MCF 10A (cell line): ENCODE data around the gene MAD1L1. TPM values are rescaled to one million over a fixed set of nuclear protein-coding genes. Genes with fewer than 3 reads are reported as not detected.

ENCODE experiments used
- BruUV-seq: library from RNA; stranded (reverse); fragments of 400-500 nt; replicated peaks from 2 replicates; lab custom pipeline; 2021; lab: Mats Ljungman, UMichigan
- CTCF ChIA-PET: fragments of 300-600 bp; sonication (Branson Sonifier 250); formaldehyde crosslinking; extraction: SDS; loops from one replicate; lab custom pipeline; 2021; ENCODE audit warnings: antibody characterized with exemption, inconsistent platforms; lab: Yijun Ruan, JAX
- POLR2A ChIA-PET: fragments of 300-600, 350-650 bp; sonication (Branson Sonifier 250); formaldehyde crosslinking; extraction: SDS; loops from one replicate; lab custom pipeline; 2020; ENCODE audit warnings: antibody characterized with exemption, inconsistent platforms; lab: Yijun Ruan, JAX
- DNase-seq: peaks from one replicate; pipeline ENCODE4 v3.0.0-alpha.2; 2018; ENCODE audit not compliant: unreplicated experiment
- H3K27ac Mint-ChIP-seq: one replicate; pipeline ENCODE4 v1.8.0; 2022; ENCODE audit warnings: mild to moderate bottlenecking, low read depth, mixed read lengths; ENCODE audit not compliant: unreplicated experiment
- H3K27me3 Mint-ChIP-seq: one replicate; pipeline ENCODE4 v1.8.0; 2022; ENCODE audit warnings: mixed read lengths; ENCODE audit not compliant: insufficient read depth, unreplicated experiment
- H3K36me3 Mint-ChIP-seq: one replicate; pipeline ENCODE4 v1.8.0; 2022; ENCODE audit warnings: mild to moderate bottlenecking, moderate library complexity, mixed read lengths; ENCODE audit not compliant: insufficient read depth, unreplicated experiment
- H3K4me1 Mint-ChIP-seq: one replicate; pipeline ENCODE4 v1.8.0; 2022; ENCODE audit warnings: mixed read lengths; ENCODE audit not compliant: insufficient read depth, unreplicated experiment
- H3K4me3 Mint-ChIP-seq: one replicate; pipeline ENCODE4 v1.8.0; 2022; ENCODE audit warnings: mild to moderate bottlenecking, moderate library complexity, mixed read lengths; ENCODE audit not compliant: unreplicated experiment
- H3K9me3 Mint-ChIP-seq: one replicate; pipeline ENCODE4 v1.8.0; 2022; ENCODE audit warnings: mixed read lengths; ENCODE audit not compliant: unreplicated experiment
- CTCF ChIP-seq: fragments of 200-600 bp; IDR thresholded peaks from one replicate; pipeline ENCODE4 v1.8.0; 2022; ENCODE audit warnings: antibody characterized with exemption, mild to moderate bottlenecking; ENCODE audit not compliant: unreplicated experiment
- intact Hi-C: fragments of 100-400 bp; cut with micrococcal nuclease; formaldehyde crosslinking; loops from 2 replicates; pipeline ENCODE4 v1.14.1; 2022
- total RNA-seq: library from RNA; stranded (reverse); gene quantifications from 2 replicates; pipeline ENCODE4 v1.2.3, GENCODE V29; 2022

The MAD1L1 gene
- total RNA-seq, 1 experiment from 2014 or later: 25.2 TPM

- POLR2A ChIA-PET: no interaction called here
- Mint-ChIP-seq H3K27ac (no peak overlapping the region), H3K4me1 (no peaks in the 10 kb centered on the region), H3K36me3 (no peaks in the 10 kb centered on the region), H3K27me3 (no peaks in the 10 kb centered on the region), H3K4me3 (no peak overlapping the region), H3K9me3 (peaks cover 32% of the 10 kb centered on the region)
- no peak for DNase-seq
- no TSS peak for BruUV-seq
- CTCF ChIA-PET: no interaction called here
- intact Hi-C loops: no loop called here
- TF ChIP-seq CTCF: no peak
Measured at GRCh38 chr7:2029211-2029905, 203.4 kb downstream of the MAD1L1 start.

- H3K27ac Mint-ChIP-seq: no peak overlapping the region
- no peaks in the 10 kb centered on the region for H3K4me1 Mint-ChIP-seq
- H3K27me3 Mint-ChIP-seq: no peaks in the 10 kb centered on the region
- ChIA-PET POLR2A (no interaction called here), CTCF (no interaction called here)
- intact Hi-C loops: no loop called here
- H3K4me3 Mint-ChIP-seq: no peak overlapping the region
- H3K36me3 Mint-ChIP-seq: no peaks in the 10 kb centered on the region
- H3K9me3 Mint-ChIP-seq: peaks cover 35% of the 10 kb centered on the region
- DNase-seq: no peak
- BruUV-seq: no TSS peak
- no peak for TF ChIP-seq CTCF
Measured at GRCh38 chr7:2028733-2029132, 204.0 kb downstream of the MAD1L1 start.

- no peak for TF ChIP-seq CTCF
- CTCF ChIA-PET: no interaction called here
Measured at GRCh38 chr7:2025188-2025587, 207.6 kb downstream of the MAD1L1 start.

GRCh38 chr7:2024567-2024918, 208.2 kb downstream of the MAD1L1 start:
- DNase-seq: no peak
- Mint-ChIP-seq H3K27me3 (no peaks in the 10 kb centered on the region), H3K4me1 (no peaks in the 10 kb centered on the region), H3K4me3 (no peak overlapping the region), H3K9me3 (peaks cover 31% of the 10 kb centered on the region), H3K36me3 (no peaks in the 10 kb centered on the region), H3K27ac (no peak overlapping the region)
- CTCF ChIA-PET: no interaction called here
- TF ChIP-seq CTCF: no peak
- no TSS peak for BruUV-seq
- POLR2A ChIA-PET: no interaction called here
- intact Hi-C loops: no loop called here

More at GRCh38 chr7:2025188-2025587, 207.6 kb downstream of the MAD1L1 start:
- no TSS peak for BruUV-seq
- no peaks in the 10 kb centered on the region for H3K36me3 Mint-ChIP-seq
- intact Hi-C loops: no loop called here
- H3K4me1 Mint-ChIP-seq: no peaks in the 10 kb centered on the region
- POLR2A ChIA-PET: no interaction called here
- DNase-seq: no peak
- H3K9me3 Mint-ChIP-seq: peaks cover 35% of the 10 kb centered on the region
- H3K27ac Mint-ChIP-seq: no peak overlapping the region
- H3K4me3 Mint-ChIP-seq: no peak overlapping the region
- H3K27me3 Mint-ChIP-seq: no peaks in the 10 kb centered on the region
